ENCODE data around the gene CCDC174.

Gene CCDC174

DNA sequence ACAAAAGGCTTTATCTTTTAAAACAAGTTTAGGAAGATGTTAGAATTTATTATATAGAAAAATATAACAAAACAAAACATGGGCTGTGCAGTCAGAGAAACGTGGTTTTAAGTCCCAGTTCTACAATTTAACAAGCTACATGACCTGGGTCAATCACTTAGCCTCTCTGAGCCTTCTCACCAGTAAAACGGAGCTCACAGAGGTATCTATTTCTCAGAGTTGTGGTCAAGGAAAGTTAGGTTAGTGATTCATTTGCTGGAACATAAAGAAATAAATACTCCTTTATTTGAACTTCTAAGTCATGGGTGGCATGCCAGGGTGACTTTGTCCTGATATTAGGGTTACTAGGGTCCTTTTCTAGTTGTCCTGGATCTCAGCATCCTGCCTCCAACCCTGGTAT, 10.8 kb upstream of the CCDC174 start:
- no peaks in the 10 kb centered on the region for H3K79me1 ChIP-seq (ENCODE audit: low read length)
- no peak overlapping the region for H3K18ac ChIP-seq (ENCODE audit: low read length)
- H2BK12ac ChIP-seq (ENCODE audit: low read length): no peak overlapping the region
- H4K91ac ChIP-seq (ENCODE audit: low read depth, low read length): no peak overlapping the region
- H3K27me3 ChIP-seq (ENCODE audit: insufficient read depth, low read length): peaks cover 8% of the 10 kb centered on the region
- WGBS (ENCODE audit: extremely low coverage, insufficient coverage, insufficient read length): no CpG with 5 or more reads among the region's 2 CpGs
- no peaks in the 10 kb centered on the region for H3K36me3 ChIP-seq (ENCODE audit: control insufficient read depth in 1 of 2, insufficient read depth in 2 of 2, low read length in 2 of 2)
- no peak overlapping the region for H3K14ac ChIP-seq (ENCODE audit: low read length)
- H3K9ac ChIP-seq (ENCODE audit: low read length): no peak overlapping the region
- no peak overlapping the region for H3K4me3 ChIP-seq (ENCODE audit: low read depth, low read length)
- no peak overlapping the region for H2BK120ac ChIP-seq (ENCODE audit: insufficient read depth, low read length, poor library complexity)
- H4K12ac ChIP-seq (ENCODE audit: low read depth, low read length): no peak overlapping the region
- H3K23ac ChIP-seq (ENCODE audit: low read length): no peak overlapping the region
- no peak overlapping the region for H2AK5ac ChIP-seq (ENCODE audit: low read length)
- H3K4me2 ChIP-seq (ENCODE audit: low read length): no peak overlapping the region
- H3K4me1 ChIP-seq (ENCODE audit: control insufficient read depth in 1 of 2, insufficient read depth in 2 of 2, low read length in 2 of 2): no peaks in the 10 kb centered on the region
- no peak overlapping the region for H3K27ac ChIP-seq (ENCODE audit: low read depth, low read length)
- H3K9me3 ChIP-seq (ENCODE audit: insufficient read depth, low read depth, low read length): peaks cover 1% of the 10 kb centered on the region
- no peak overlapping the region for H2AFZ ChIP-seq (ENCODE audit: insufficient read depth, low read length, poor library complexity)
- no peaks in the 10 kb centered on the region for H3K79me2 ChIP-seq (ENCODE audit: control insufficient read depth, insufficient read depth, low read length, poor library complexity)
- no peak overlapping the region for H2BK5ac ChIP-seq (ENCODE audit: low read depth, low read length, poor library complexity)
- H4K8ac ChIP-seq (ENCODE audit: low read depth, low read length): no peak overlapping the region
- no peak overlapping the region for H3K4ac ChIP-seq (ENCODE audit: low read depth, low read length)
- DNase-seq: no peak

DNA sequence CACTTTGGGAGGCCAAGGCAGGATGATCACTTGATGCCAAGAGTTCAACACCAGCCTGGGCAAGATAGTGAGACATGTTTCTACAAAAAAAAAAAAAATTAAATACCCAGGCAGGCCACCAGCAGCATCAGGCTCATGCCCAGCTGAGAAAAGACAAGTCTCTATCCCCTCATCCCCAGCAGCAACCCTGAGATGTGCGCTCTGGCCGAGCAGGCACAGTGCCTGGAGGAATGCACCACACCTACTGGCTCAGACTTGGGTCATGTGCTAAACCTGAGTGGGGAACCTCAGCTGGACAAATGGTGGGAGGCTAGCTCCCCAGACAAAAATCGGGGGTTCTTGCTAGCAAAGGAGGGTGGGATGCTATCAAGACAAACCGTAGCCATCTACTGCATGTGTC, 10.2 kb upstream of the CCDC174 start:
- peaks cover 6% of the 10 kb centered on the region for H3K27me3 ChIP-seq (ENCODE audit: insufficient read depth, low read length)
- H3K18ac ChIP-seq (ENCODE audit: low read length): no peak overlapping the region
- no peak overlapping the region for H3K14ac ChIP-seq (ENCODE audit: low read length)
- H3K4me3 ChIP-seq (ENCODE audit: low read depth, low read length): no peak overlapping the region
- no peak overlapping the region for H3K4ac ChIP-seq (ENCODE audit: low read depth, low read length)
- DNase-seq: no peak
- H2AK5ac ChIP-seq (ENCODE audit: low read length): no peak overlapping the region
- H3K4me2 ChIP-seq (ENCODE audit: low read length): no peak overlapping the region
- no peak overlapping the region for H3K9ac ChIP-seq (ENCODE audit: low read length)
- no peak overlapping the region for H2AFZ ChIP-seq (ENCODE audit: insufficient read depth, low read length, poor library complexity)
- no peak overlapping the region for H2BK5ac ChIP-seq (ENCODE audit: low read depth, low read length, poor library complexity)
- no peaks in the 10 kb centered on the region for H3K79me2 ChIP-seq (ENCODE audit: control insufficient read depth, insufficient read depth, low read length, poor library complexity)
- no peak overlapping the region for H4K12ac ChIP-seq (ENCODE audit: low read depth, low read length)
- no peak overlapping the region for H4K8ac ChIP-seq (ENCODE audit: low read depth, low read length)
- no peak overlapping the region for H3K27ac ChIP-seq (ENCODE audit: low read depth, low read length)
- no CpG with 5 or more reads among the region's 4 CpGs for WGBS (ENCODE audit: extremely low coverage, insufficient coverage, insufficient read length)
- no peak overlapping the region for H4K91ac ChIP-seq (ENCODE audit: low read depth, low read length)
- H2BK120ac ChIP-seq (ENCODE audit: insufficient read depth, low read length, poor library complexity): no peak overlapping the region
- H3K79me1 ChIP-seq (ENCODE audit: low read length): no peaks in the 10 kb centered on the region
- H3K23ac ChIP-seq (ENCODE audit: low read length): no peak overlapping the region
- no peak overlapping the region for H2BK12ac ChIP-seq (ENCODE audit: low read length)
- peaks cover 1% of the 10 kb centered on the region for H3K9me3 ChIP-seq (ENCODE audit: insufficient read depth, low read depth, low read length)
- no peaks in the 10 kb centered on the region for H3K4me1 ChIP-seq (ENCODE audit: control insufficient read depth in 1 of 2, insufficient read depth in 2 of 2, low read length in 2 of 2)
- H3K36me3 ChIP-seq (ENCODE audit: control insufficient read depth in 1 of 2, insufficient read depth in 2 of 2, low read length in 2 of 2): no peaks in the 10 kb centered on the region

DNA sequence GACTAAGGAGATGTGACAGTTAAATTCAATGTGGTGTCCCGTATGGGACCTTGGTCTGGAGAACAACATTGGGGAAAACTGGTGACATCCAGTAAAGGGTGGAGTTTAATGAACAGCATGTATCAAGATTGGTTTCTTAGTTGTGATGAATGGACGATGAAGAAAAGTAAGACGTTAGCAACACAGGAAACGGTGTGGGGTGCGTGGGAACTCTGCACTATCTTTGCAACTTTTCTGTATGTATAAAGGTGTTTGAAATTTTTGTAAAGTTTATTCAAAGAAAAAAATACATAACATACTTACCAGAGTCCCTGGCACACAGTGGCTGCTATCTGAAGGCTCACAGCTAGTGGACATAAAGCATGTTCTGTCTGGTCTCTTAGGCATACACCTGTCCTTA, 6.1 kb upstream of the CCDC174 start:
- Histone ChIP-seq H2BK12ac (ENCODE audit: low read length) (no peak overlapping the region), H3K18ac (ENCODE audit: low read length) (no peak overlapping the region), H3K4me3 (ENCODE audit: low read depth, low read length) (no peak overlapping the region), H3K79me2 (ENCODE audit: control insufficient read depth, insufficient read depth, low read length, poor library complexity) (no peaks in the 10 kb centered on the region), H3K9me3 (ENCODE audit: insufficient read depth, low read depth, low read length) (peaks cover 1% of the 10 kb centered on the region), H3K14ac (ENCODE audit: low read length) (no peak overlapping the region), H3K27ac (ENCODE audit: low read depth, low read length) (no peak overlapping the region), H3K36me3 (ENCODE audit: control insufficient read depth in 1 of 2, insufficient read depth in 2 of 2, low read length in 2 of 2) (no peaks in the 10 kb centered on the region), H3K4ac (ENCODE audit: low read depth, low read length) (no peak overlapping the region), H4K12ac (ENCODE audit: low read depth, low read length) (no peak overlapping the region), H3K79me1 (ENCODE audit: low read length) (no peaks in the 10 kb centered on the region), H3K4me2 (ENCODE audit: low read length) (no peak overlapping the region), H2AK5ac (ENCODE audit: low read length) (no peak overlapping the region), H2AFZ (ENCODE audit: insufficient read depth, low read length, poor library complexity) (no peak overlapping the region), H3K9ac (ENCODE audit: low read length) (no peak overlapping the region), H3K23ac (ENCODE audit: low read length) (no peak overlapping the region), H3K4me1 (ENCODE audit: control insufficient read depth in 1 of 2, insufficient read depth in 2 of 2, low read length in 2 of 2) (no peaks in the 10 kb centered on the region), H2BK5ac (ENCODE audit: low read depth, low read length, poor library complexity) (no peak overlapping the region), H3K27me3 (ENCODE audit: insufficient read depth, low read length) (no peaks in the 10 kb centered on the region), H4K91ac (ENCODE audit: low read depth, low read length) (no peak overlapping the region), H4K8ac (ENCODE audit: low read depth, low read length) (no peak overlapping the region), H2BK120ac (ENCODE audit: insufficient read depth, low read length, poor library complexity) (no peak overlapping the region)
- WGBS (ENCODE audit: extremely low coverage, insufficient coverage, insufficient read length): 100% methylated on average over 2 of the region's 5 CpGs
- no peak for DNase-seq

DNA sequence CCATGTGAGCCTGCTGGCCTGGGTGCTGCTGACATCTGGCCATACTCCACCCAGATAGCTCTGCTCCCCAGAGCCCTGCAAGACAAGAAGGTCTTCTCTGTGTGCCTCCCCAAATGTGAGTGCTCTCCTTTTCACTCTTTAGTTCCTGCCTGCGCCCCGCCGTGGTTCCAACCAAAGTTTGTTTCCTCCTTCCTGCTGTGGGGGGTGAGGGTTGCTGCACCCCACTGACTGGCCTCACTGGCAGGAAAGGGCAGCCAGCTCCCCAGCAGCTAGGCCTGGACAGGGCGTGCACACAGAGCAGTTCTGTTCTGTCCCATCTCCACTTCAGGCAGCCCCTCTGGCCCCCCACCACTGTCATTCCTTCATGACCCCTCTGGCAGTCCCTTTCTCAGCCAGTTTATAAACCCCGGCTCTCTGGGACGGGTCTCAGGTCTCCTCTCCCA, 5.4 kb upstream of the CCDC174 start:
- Histone ChIP-seq H4K12ac (ENCODE audit: low read depth, low read length) (no peak overlapping the region), H3K18ac (ENCODE audit: low read length) (no peak overlapping the region), H3K9ac (ENCODE audit: low read length) (no peak overlapping the region), H2AFZ (ENCODE audit: insufficient read depth, low read length, poor library complexity) (no peak overlapping the region), H3K4me2 (ENCODE audit: low read length) (no peak overlapping the region), H4K8ac (ENCODE audit: low read depth, low read length) (no peak overlapping the region), H2BK5ac (ENCODE audit: low read depth, low read length, poor library complexity) (no peak overlapping the region), H3K23ac (ENCODE audit: low read length) (no peak overlapping the region), H3K27ac (ENCODE audit: low read depth, low read length) (no peak overlapping the region), H2AK5ac (ENCODE audit: low read length) (no peak overlapping the region), H3K4ac (ENCODE audit: low read depth, low read length) (no peak overlapping the region), H2BK120ac (ENCODE audit: insufficient read depth, low read length, poor library complexity) (no peak overlapping the region), H3K79me2 (ENCODE audit: control insufficient read depth, insufficient read depth, low read length, poor library complexity) (no peaks in the 10 kb centered on the region), H3K9me3 (ENCODE audit: insufficient read depth, low read depth, low read length) (peaks cover 1% of the 10 kb centered on the region), H2BK12ac (ENCODE audit: low read length) (no peak overlapping the region), H4K91ac (ENCODE audit: low read depth, low read length) (no peak overlapping the region), H3K27me3 (ENCODE audit: insufficient read depth, low read length) (no peaks in the 10 kb centered on the region), H3K4me1 (ENCODE audit: control insufficient read depth in 1 of 2, insufficient read depth in 2 of 2, low read length in 2 of 2) (no peaks in the 10 kb centered on the region), H3K36me3 (ENCODE audit: control insufficient read depth in 1 of 2, insufficient read depth in 2 of 2, low read length in 2 of 2) (no peaks in the 10 kb centered on the region), H3K4me3 (ENCODE audit: low read depth, low read length) (no peak overlapping the region), H3K79me1 (ENCODE audit: low read length) (no peaks in the 10 kb centered on the region), H3K14ac (ENCODE audit: low read length) (no peak overlapping the region)
- no CpG with 5 or more reads among the region's 6 CpGs for WGBS (ENCODE audit: extremely low coverage, insufficient coverage, insufficient read length)
- DNase-seq: no peak
